ENCODE data around the gene DAB2.
"Not testable (repeated sequence)": the region's sequence is repeated elsewhere in the genome, so short reads cannot be mapped to it uniquely, and the experiment has no call there.

Gene DAB2

DNA sequence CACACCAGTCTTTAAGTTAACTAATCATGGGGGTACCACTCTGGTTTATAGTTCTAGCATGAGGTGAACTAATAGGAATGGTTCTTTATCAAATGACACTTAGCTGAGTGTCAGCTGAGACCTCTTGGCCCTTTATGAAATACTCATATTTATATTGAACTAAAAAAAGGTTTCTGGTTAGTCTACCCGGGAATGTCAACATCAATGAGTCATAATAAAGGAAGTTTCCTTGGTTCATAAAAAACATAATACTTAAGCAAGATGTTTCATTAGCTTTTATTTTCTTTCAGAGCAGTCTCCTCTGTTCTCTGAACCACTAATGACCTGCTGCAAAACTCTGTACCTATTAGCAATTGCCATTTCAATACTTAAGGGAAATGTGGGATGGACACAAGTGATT, 13.7 kb downstream of the DAB2 start:
- Histone ChIP-seq H3K36me3 (ENCODE audit: control insufficient read depth, low read length) (no peaks in the 10 kb centered on the region), H3K4me3 (ENCODE audit: low read length) (no peak overlapping the region), H3K9me3 (ENCODE audit: control insufficient read depth, insufficient read depth, low read length) (no peaks in the 10 kb centered on the region), H3K27ac (ENCODE audit: low read depth, low read length) (no peak overlapping the region), H3K4me1 (ENCODE audit: control insufficient read depth, low read length) (no peaks in the 10 kb centered on the region), H3K79me2 (ENCODE audit: control insufficient read depth, low read length) (no peaks in the 10 kb centered on the region), H3K4me2 (ENCODE audit: low read length) (no peak overlapping the region), H3K9me2 (replicated peaks; ENCODE audit: control insufficient read depth, low read length) (no peaks in the 10 kb centered on the region), H3F3A (ENCODE audit: control insufficient read depth, insufficient read depth) (no peaks in the 10 kb centered on the region), H4K20me1 (ENCODE audit: control insufficient read depth, insufficient read depth, low read depth, low read length) (no peaks in the 10 kb centered on the region), H3K27me3 (ENCODE audit: control insufficient read depth, low read length) (no peaks in the 10 kb centered on the region)
- TF ChIP-seq EZH2phosphoT487 (IDR thresholded peaks at IDR 0.05; ENCODE audit: borderline replicate concordance, low read length) = no peak
- TF ChIP-seq CTCF (IDR thresholded peaks at IDR 0.05; ENCODE audit: low read depth, low read length, poor library complexity, severe bottlenecking) = no peak

DNA sequence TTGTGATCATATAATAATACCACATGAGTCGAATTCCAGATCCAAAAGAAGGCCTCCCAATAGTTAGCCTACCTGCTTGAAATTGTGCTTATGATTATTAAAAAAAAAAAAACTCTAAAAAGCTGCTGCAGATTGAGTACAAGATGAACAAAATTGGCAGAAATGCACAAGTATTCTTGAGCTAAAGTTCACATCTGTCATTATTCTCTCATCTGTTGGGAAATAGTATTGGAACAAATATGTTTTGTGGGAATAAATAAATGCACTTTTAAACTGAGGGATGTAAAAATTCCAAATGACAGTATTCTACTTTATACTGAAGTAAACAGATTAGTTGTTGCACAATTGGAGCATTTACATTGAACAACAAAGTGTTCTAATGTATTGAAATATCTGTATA, 15.7 kb downstream of the DAB2 start:
- no peaks in the 10 kb centered on the region for H3K79me2 ChIP-seq (ENCODE audit: control insufficient read depth, low read length)

GRCh38 chr5:39405083-39405843, 19.5 kb downstream of the DAB2 start:
- Histone ChIP-seq H3K4me3 (ENCODE audit: low read length) (no peak overlapping the region), H3K79me2 (ENCODE audit: control insufficient read depth, low read length) (no peaks in the 10 kb centered on the region), H3K36me3 (ENCODE audit: control insufficient read depth, low read length) (no peaks in the 10 kb centered on the region), H3K4me1 (ENCODE audit: control insufficient read depth, low read length) (no peaks in the 10 kb centered on the region), H3K9me3 (ENCODE audit: control insufficient read depth, insufficient read depth, low read length) (no peaks in the 10 kb centered on the region), H3K4me2 (ENCODE audit: low read length) (no peak overlapping the region), H4K20me1 (ENCODE audit: control insufficient read depth, insufficient read depth, low read depth, low read length) (no peaks in the 10 kb centered on the region), H3F3A (ENCODE audit: control insufficient read depth, insufficient read depth) (no peaks in the 10 kb centered on the region), H3K27ac (ENCODE audit: low read depth, low read length) (no peak overlapping the region), H3K9me2 (replicated peaks; ENCODE audit: control insufficient read depth, low read length) (no peaks in the 10 kb centered on the region), H3K27me3 (ENCODE audit: control insufficient read depth, low read length) (no peaks in the 10 kb centered on the region)
- TF ChIP-seq EZH2phosphoT487 (IDR thresholded peaks at IDR 0.05; ENCODE audit: borderline replicate concordance, low read length) (no peak), CTCF (IDR thresholded peaks at IDR 0.05; ENCODE audit: low read depth, low read length, poor library complexity, severe bottlenecking) (no peak)

More for the DNA sequence above, 15.7 kb downstream of the DAB2 start:
- Histone ChIP-seq H3K4me3 (ENCODE audit: low read length) (no peak overlapping the region), H3K36me3 (ENCODE audit: control insufficient read depth, low read length) (no peaks in the 10 kb centered on the region), H3K4me2 (ENCODE audit: low read length) (no peak overlapping the region), H4K20me1 (ENCODE audit: control insufficient read depth, insufficient read depth, low read depth, low read length) (no peaks in the 10 kb centered on the region), H3K9me2 (replicated peaks; ENCODE audit: control insufficient read depth, low read length) (no peaks in the 10 kb centered on the region), H3K4me1 (ENCODE audit: control insufficient read depth, low read length) (no peaks in the 10 kb centered on the region), H3F3A (ENCODE audit: control insufficient read depth, insufficient read depth) (no peaks in the 10 kb centered on the region), H3K27me3 (ENCODE audit: control insufficient read depth, low read length) (no peaks in the 10 kb centered on the region), H3K9me3 (ENCODE audit: control insufficient read depth, insufficient read depth, low read length) (no peaks in the 10 kb centered on the region), H3K27ac (ENCODE audit: low read depth, low read length) (no peak overlapping the region)
- TF ChIP-seq CTCF (IDR thresholded peaks at IDR 0.05; ENCODE audit: low read depth, low read length, poor library complexity, severe bottlenecking) (no peak), EZH2phosphoT487 (IDR thresholded peaks at IDR 0.05; ENCODE audit: borderline replicate concordance, low read length) (no peak)

DNA sequence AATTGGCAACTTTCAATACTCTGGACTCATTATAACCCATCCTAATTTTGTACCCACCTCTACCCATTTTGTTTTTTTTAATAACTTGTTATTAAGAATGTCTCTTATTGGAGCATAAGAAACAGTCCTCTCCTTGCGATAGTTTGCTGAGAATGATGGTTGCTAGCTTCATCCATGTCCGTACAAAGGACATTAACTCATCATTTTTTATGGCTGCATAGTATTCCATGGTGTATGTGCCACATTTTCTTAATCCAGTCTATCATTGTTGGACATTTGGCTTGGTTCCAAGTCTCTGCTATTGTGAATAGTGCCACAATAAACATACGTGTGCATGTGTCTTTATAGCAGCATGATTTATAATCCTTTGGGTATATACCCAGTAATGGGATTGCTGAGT, 21.0 kb downstream of the DAB2 start:
- H3K36me3 ChIP-seq (ENCODE audit: control insufficient read depth, low read length); H4K20me1 ChIP-seq (ENCODE audit: control insufficient read depth, insufficient read depth, low read depth, low read length); H3K79me2 ChIP-seq (ENCODE audit: control insufficient read depth, low read length); H3K27me3 ChIP-seq (ENCODE audit: control insufficient read depth, low read length); H3F3A ChIP-seq (ENCODE audit: control insufficient read depth, insufficient read depth); H3K9me2 ChIP-seq (replicated peaks; ENCODE audit: control insufficient read depth, low read length); H3K27ac ChIP-seq (ENCODE audit: low read depth, low read length); H3K4me3 ChIP-seq (ENCODE audit: low read length); H3K9me3 ChIP-seq (ENCODE audit: control insufficient read depth, insufficient read depth, low read length); H3K4me2 ChIP-seq (ENCODE audit: low read length); H3K4me1 ChIP-seq (ENCODE audit: control insufficient read depth, low read length): not testable (repeated sequence)

- H3K9me3 ChIP-seq (ENCODE audit: control insufficient read depth, insufficient read depth, low read length); H3K27ac ChIP-seq (ENCODE audit: low read depth, low read length); H3K27me3 ChIP-seq (ENCODE audit: control insufficient read depth, low read length); H3K36me3 ChIP-seq (ENCODE audit: control insufficient read depth, low read length); H3K79me2 ChIP-seq (ENCODE audit: control insufficient read depth, low read length); H4K20me1 ChIP-seq (ENCODE audit: control insufficient read depth, insufficient read depth, low read depth, low read length); H3K4me2 ChIP-seq (ENCODE audit: low read length); H3K4me1 ChIP-seq (ENCODE audit: control insufficient read depth, low read length); H3K9me2 ChIP-seq (replicated peaks; ENCODE audit: control insufficient read depth, low read length); H3K4me3 ChIP-seq (ENCODE audit: low read length); H3F3A ChIP-seq (ENCODE audit: control insufficient read depth, insufficient read depth): not testable (repeated sequence)
Observed at GRCh38 chr5:39402140-39402539, 22.6 kb downstream of the DAB2 start.
